ENCODE data around the gene HOXD4.

HOXD4 gene

DNA sequence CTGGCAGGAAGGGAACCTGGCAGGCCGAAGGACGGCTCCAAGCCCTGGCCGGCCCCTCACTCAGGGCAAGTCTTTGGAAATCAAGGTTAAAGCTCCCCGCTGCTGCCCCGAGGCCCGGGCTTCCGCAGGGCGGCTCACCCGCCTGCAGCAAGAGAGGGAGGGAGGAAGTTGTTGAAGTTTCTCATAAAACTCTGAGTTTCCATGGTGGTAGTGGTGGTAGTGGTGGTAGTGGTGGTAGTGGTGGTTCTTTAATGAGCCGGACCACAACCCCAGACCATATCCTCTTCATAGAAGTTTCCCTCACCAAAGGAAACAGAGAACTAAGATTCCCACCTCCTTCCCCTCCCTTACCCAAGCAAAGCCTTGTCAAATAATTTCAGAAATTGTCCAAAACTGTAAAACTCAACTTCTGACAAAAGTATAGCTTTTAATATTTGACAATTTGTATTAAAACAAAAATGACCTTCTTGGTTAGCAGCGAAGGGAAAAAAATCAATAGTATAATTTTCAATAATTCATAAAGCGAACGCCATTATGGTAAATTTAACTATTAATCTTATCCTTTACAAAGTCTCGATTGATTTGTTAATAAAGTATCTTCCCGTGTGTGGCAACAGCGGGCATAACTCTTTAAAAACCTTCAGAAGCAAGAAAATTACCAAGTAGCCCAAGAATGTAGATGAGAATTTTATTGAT lies 36.3 kb upstream of the HOXD4 start:
- no peak for DNase-seq

DNA sequence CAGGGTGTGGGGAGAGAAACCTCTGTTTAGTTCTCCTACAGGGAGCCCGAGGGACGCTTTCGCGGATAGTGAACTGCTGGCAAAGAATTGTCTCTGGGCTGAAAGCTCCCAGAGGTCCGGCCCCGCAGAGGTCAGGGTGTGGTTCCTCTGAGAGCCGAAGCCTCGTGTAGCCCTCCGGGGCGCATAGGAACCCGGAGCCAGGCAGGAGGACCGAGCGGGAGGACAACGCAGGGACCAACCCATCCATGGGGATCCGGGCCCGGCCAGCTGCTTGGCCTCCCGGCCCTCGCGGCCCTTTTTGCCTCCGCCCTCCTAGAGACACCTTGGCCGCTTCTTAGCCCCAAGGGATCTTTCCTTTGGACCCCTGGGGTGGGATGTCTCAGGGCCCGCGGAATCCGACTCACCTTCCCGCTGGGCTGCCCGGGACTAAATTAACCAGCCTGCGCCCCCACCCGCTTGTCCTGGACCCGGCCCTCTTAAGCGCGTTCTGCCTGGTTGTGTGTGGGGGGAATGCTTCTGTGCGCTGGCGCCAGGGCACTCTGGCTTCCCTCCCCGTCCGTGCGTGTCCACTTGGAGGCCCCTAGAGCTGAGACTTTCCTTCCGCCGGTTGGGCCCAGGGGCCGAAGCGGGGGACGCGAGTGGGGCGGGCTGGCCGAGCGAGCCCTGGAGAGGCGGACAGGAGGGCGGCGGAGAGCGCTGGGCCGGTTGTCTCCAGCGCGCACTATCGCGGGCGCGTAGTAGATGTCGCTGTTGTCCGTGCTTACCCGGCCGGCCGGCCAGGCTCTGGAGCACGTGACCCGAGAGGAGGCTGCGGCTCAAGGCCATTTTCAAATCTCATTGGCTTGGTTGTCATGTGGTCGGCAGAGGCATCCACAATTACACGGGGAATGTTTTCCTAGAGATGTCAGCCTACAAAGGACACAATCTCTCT lies 35.2 kb upstream of the HOXD4 start, which contains the start of gene HOXD10:
Gene HOXD10, plus strand, starts transcription at position 896 of the 931 bp plus-strand sequence. CDS start 56 bp downstream, outside the sequence.
- no peak for DNase-seq

DNA sequence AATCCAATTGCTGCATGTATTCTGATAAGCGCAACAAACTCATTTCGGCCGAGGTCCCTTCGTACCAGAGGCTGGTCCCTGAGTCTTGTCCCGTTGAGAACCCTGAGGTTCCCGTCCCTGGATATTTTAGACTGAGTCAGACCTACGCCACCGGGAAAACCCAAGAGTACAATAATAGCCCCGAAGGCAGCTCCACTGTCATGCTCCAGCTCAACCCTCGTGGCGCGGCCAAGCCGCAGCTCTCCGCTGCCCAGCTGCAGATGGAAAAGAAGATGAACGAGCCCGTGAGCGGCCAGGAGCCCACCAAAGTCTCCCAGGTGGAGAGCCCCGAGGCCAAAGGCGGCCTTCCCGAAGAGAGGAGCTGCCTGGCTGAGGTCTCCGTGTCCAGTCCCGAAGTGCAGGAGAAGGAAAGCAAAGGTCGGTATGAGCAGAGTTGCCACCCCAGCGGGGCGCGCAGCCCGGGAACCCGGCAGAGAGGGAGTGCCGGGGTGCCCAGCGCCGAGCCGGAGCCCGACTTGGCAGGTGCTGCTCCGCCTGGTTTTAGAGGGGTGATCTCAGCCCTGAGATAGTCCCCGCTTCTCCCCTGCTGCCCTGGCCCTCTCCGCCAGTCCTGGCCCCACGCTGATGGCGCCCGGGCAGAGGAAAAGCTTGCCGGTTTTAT lies 34.1 kb upstream of the HOXD4 start:
- no peak for DNase-seq

DNA sequence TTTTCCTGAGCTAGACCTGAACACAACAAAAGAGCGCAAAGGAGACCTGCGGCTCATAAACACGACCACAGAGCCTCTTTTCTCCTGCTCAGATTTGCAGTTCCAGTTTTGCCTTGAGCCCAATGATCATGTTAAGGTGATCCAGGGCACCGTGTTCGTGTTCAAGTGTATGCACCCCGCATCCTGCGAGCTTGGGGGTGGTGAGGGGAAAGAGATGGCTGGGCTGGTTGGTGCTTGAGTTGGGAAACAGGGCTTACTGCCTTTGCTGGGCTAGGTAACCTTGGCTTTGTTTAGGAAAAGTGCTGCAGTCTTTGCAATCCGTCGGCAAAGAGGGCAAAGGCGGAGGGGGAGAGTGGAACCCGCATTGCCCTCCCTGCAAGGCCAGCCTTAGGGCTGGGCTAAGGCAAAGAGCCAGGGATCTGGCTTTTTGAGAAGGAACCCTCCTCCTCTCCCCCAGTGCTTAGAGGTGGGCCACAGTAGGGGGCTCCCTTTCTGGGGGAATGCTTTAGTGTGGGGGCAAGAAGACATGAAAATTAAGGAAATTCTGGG lies 33.5 kb upstream of the HOXD4 start:
- no peak for DNase-seq

DNA sequence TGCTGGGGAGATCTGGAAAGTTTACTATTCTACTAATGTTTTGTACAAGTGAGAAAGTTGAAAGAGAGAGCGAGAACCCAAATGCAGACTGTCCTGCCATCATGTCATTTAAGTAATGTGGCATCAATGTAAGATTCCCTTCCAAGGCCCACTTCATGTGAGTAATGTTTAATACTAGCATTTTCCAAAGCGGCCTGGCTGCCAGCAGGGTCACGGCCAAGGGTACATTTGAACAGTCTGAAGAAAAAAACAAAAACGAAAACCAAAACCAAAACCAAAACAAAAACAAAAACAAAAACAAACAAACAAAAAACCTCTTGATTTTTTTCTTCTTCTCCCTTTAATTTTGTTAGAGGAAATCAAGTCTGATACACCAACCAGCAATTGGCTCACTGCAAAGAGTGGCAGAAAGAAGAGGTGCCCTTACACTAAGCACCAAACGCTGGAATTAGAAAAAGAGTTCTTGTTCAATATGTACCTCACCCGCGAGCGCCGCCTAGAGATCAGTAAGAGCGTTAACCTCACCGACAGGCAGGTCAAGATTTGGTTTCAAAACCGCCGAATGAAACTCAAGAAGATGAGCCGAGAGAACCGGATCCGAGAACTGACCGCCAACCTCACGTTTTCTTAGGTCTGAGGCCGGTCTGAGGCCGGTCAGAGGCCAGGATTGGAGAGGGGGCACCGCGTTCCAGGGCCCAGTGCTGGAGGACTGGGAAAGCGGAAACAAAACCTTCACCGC lies 32.6 kb upstream of the HOXD4 start:
- no peak for DNase-seq

DNA sequence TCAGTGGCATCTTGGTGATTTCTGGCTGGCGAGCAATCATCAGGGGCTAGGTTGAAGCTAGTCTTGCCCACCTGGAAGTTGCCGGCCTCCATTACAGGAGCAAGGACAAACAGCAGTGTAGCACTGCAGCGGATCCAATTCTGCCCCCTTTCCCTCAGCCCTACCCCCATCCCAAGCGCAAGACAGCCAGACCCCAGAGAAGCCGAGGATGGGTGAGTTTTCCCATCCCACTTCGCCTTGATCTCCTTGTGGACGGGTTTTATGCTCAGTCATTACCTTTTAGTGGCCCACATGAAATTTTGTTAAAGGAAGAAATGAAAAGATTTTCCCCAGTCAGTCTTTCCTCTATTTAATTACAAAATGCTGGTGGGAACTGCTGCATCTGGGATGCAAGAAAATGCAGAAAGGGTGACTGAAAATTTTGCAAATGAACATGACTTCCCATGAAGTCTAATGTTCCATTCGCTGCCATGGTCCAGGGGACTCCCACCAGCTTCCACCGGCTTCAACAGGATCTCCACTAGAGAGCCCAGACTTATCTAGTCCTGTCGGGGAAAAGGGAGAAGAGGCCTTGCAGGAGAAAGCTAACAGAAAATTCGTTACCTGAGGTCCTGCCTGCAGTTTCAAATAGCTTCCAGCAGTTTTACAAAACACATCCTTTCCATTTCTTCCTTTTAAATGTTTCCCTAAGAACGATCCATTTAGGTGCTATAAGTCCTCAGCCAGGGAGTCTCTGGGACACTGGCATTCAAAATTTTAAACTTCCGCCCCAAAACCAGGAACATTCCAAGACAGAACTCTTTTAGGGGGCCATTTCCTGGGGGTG lies 30.8 kb upstream of the HOXD4 start:
- DNase-seq = no peak

DNA sequence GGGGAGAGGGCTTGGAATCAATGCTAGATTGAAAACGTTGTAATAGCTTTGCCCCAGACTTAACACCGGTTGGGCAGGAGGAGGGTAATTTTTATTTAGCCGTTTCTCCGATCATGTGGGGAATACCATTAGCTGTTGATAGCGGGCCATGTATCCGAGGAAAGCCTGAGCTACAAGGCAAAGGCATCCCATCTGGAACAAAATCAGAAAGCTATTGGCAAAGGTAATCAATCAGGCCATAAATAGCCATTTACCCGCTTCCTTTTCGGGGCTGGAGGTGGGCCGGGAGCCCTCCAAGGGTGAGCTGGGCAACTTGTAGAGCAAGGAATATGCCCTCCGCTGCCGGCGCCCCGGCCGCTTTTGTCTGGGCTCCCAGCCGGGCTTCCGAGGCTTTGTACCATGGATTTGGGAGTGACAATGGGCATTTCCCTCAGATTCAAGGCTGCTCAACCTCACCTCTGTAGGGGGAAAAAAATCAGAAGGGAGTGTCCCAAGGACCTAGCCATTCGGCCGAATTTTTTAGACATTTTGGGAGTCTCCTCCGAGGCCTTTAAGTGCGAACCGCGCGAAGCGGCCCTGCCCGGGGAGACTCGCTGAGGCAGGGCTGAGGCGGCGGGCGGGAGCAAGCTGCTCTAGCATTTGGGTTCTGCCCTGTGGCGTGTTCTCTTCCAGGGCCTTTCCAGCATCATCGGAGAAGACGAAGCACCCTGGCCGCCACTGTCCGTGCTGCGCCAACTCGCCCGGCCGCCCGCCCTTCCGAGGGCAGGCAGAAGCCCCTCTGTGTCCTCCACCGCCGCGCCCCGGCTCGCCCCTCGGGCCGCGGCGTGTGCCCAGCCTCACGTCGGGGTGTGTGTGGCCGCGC lies 29.9 kb upstream of the HOXD4 start:
- DNase-seq = no peak

DNA sequence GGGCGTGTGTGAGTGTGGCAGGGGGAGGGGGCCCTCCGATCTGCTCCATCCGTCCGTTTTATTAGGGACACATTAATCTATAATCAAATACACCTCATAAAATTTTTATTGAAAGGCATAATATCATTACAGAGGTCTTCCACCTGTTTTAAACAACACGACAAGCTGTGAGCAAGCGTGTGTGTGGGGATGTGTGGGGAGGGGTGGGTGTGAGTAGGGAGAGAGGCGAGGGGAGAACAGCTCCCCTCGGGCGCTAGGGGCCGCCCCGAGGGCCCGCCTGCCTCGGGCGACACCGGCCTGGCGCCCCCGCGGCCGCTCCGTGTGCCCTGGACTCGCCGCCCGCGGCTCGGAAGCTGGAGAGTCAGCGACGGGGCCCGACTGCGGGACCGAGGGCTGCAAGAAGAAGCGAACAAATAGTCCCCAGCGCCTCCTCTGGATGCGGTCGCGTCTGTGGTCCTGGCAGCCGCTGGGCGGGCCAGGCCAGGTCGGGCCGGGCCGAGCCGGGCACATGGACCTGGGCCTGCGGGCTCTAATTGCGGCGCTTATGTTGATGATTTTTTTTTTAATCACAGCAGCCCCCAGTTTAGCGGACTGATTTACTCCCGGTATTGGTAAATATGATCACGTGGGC lies 29.2 kb upstream of the HOXD4 start:
- DNase-seq = no peak

DNA sequence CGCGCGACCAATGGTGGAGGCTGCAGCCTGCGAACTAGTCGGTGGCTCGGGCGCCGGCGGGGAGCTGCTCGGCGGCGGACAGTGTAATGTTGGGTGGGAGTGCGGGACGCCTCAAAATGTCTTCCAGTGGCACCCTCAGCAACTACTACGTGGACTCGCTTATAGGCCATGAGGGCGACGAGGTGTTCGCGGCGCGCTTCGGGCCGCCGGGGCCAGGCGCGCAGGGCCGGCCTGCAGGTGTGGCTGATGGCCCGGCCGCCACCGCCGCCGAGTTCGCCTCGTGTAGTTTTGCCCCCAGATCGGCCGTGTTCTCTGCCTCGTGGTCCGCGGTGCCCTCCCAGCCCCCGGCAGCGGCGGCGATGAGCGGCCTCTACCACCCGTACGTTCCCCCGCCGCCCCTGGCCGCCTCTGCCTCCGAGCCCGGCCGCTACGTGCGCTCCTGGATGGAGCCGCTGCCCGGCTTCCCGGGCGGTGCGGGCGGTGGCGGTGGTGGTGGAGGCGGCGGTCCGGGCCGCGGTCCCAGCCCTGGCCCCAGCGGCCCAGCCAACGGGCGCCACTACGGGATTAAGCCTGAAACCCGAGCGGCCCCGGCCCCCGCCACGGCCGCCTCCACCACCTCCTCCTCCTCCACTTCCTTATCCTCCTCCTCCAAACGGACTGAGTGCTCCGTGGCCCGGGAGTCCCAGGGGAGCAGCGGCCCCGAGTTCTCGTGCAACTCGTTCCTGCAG lies 28.5 kb upstream of the HOXD4 start, which contains the start of gene HOXD9:
Gene HOXD9, plus strand, starts transcription at position 37 of the 728 bp plus-strand sequence. Its CDS starts 50 bp downstream, at position 87.
- DNase-seq = no peak

DNA sequence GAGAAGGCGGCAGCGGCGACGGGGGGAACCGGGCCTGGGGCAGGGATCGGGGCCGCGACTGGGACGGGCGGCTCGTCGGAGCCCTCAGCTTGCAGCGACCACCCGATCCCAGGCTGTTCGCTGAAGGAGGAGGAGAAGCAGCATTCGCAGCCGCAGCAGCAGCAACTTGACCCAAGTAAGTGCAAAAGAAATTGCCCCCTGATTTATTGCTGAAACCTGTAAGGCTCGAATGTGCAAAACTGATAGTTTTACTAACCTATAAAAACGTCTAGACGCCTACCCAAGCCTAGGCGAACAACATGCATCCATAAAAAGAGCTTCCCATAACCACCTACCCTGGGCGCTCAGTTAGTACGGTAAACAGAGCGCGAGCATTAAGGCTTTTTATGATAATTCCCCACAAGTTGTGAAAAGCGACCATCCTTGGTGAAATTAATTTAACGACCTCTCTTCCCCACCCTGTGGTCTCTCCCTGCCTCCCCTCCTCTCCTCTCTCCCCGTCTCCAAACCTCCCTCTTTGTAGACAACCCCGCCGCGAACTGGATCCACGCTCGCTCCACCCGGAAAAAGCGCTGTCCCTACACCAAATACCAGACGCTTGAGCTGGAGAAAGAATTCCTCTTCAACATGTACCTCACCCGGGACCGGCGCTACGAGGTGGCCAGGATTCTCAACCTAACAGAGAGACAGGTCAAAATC lies 27.8 kb upstream of the HOXD4 start:
- DNase-seq = no peak

DNA sequence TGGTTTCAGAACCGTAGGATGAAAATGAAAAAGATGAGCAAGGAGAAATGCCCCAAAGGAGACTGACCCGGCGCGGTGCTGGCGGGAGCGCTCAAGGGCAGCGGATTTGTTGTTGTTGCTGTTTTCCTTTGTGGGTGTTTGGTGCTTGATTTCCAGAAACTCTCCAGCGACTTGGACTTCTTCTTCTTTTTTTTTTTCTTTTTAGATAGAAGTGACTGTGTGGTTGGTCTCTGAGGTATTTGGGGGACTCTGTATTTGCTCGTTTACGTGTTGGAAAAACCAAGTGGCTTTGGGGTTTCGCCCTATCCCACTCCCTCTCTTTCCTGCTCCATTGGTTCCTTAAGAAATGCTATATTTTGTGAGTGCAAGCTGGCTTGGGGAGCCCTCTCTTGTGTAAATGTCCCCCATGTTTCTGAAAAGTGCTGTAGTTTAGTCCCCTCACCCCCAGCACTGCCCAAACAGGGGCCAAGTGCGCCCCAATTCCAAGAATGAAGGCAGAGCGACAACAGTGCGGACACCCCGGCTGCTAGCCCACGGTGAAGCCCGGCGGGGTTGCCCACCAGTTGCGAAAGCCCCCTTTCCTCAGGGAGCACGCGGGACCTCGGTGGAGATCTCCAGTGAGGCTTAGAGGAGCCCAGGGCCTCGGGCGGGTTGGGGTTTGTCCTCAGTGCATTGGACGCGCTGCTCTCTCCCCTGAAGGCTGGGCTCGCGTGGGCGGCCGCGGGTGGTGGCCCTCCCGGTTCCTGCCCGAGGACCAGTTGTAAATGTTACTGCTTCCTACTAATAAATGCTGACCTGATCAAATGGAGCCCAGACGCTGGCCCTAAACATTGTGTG lies 27.0 kb upstream of the HOXD4 start:
- no peak for DNase-seq

DNA sequence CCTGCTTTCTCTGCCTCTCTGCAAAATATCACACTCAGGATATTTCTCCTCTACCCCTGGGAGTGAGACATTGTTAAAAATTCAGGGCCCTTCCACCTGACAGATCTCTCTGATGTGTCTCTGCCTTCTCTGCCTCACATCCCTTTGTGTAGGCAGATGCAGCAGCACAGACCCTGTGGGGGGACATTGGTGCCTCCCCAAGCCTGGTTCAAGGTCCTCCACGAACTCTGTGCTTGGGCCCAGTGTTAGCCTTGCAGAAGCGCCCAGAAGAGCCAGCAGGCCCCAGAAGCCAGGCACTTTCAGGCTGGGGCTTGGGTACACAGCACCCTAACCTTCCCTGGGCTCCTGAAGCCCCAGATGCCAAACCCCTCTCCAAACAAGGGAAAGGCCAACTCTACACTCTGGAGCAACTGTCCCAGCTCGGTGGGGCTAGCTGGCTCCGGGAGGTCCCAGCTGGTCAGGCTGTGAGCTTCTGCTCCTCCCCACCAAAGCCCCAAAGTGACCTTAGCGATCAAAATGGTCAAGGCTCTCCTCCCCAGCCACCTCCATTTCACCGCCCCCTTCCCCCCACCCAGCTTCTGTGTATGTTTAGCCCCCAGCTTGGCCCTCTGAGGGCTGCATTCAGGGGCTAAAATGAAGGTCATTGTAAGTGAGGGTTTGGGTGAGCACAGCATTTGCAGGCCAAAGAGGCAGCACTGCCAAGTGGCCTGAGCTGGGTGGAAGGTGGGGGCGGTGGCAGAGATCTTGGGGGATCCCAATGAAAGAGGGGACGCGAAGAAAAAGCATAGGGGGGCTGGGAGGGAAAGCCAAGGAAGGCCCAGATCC lies 26.2 kb upstream of the HOXD4 start:
- no peak for DNase-seq

DNA sequence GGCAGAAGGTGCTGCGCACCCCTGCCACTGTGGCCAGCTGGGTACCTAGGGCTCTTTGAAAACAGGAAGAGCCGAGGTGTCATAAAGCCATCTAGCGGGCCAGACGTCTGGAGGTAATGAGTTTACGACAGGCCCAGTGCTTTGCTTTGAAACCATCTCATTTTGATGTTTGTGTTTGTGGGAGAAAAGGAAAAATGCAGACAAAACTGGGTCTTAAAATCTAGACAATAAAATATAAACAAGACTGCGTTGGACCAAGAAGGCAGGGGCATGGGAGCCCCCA lies 25.6 kb upstream of the HOXD4 start:
- no peak for DNase-seq

DNA sequence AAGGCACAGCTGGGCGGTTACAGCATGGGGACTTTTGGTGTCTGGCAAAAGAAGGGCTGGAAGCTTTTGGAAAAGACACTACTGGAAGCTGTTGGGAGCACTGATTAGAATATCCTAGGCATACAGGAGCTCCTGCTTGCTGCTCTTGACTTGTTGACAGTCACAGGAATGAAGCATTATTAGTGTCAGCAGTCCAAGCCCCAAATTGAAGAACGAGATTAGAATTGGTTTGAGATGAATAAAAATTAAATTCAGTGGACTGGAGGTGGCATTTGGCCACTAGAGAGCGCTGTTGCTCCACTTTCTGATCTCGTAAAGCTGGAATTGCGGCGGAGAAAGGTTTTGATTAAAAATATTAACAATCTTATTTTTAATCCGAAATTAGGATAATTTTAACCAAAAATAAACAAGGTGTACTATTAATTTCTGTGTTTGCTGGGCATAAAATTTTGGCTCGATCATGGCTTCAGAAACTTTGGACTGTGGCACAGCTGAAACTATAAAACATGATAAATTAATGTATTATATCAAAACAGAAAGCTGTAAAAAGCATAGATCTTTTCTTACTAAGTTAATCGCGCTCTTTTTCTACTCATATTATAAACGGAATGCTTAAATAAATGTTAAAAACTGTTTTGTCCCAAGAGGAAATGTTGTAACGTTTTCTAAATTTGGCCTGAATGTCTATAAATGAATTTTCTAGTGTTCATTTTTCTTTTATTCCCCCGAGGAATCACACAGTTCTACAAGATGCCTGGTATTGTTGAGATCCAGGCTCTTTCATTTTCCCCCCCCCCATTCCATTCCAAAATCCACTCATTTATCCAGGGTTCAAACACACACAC lies 24.2 kb upstream of the HOXD4 start:
- DNase-seq = no peak

DNA sequence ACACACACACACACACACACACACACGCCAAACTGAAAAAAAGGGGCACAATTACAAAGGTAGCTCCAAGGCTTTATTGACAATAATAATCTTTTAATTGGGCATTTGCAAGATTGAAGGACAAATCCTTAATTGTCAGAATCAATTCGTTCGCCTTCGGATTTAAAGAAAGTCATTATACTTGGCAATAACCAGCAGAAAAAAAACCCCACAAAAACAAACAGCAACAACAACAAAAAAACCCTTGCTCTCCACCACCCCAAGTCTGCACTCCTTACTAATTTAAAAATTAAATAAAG lies 23.6 kb upstream of the HOXD4 start:
- no peak for DNase-seq

Measured in NCI-H226 (cell line).